Hematopoietic multipotent progenitor cell treated with erythropoietin and hydrocortisone succinate and interleukin-3 and kit ligand, for 15 days (in vitro differentiated cells): Measurements from ENCODE around the gene LRRC14B.

Experiments
- DNase-seq: peaks from one replicate; pipeline ENCODE4 v3.0.0-alpha.2; 2015; ENCODE audit warnings: low spot score

Gene LRRC14B

GRCh38 chr5:191036-191948 lies at the start of gene LRRC14B:
TSS of gene LRRC14B (plus strand) at chr5:191495. CDS start at chr5:191539, 44 bp downstream.
- no peak for DNase-seq

DNA sequence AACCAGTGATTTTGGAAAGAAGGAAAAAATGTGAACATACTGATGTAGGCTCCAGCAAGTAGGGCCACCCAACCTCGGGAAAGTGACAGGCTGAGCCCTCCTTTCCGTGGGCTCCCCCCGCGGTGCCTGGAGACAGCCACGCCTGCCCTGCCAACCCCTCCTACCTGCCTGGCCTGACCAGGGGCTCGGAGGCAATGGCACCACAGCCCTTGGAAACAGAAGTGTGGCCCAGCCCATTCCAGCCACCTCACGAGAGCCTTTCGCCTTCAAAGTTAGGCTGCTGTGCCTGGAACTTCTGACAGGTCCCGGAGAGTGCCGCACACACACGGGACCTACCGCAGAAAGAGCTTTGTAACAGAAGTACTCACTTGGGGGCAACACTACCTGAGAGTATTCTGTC lies 49.5 kb upstream of the LRRC14B start:
- DNase-seq, result no peak

DNA sequence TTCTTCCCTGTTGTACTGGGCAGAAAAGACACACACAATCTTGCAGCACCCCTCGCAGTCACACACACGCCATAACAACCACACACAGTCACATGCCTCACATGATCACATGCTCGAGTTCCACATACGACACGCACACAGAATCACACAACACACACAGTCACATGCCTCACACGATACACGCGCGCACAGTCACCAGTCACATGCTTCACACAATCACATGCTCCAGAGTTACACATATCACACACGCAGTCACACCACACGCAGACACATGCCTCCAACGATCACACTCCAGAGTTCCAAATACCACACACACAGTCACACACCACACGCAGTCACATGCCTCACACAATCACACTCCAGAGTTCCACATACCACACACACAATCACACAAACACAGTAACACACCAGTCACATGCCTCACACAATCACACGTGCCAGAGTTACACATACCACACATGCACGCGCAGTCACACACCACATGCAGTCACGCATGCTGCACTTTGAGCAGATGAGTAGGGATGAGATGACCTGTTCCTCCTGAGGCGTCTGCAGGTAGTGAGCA lies 49.0 kb upstream of the LRRC14B start:
- DNase-seq, result no peak

DNA sequence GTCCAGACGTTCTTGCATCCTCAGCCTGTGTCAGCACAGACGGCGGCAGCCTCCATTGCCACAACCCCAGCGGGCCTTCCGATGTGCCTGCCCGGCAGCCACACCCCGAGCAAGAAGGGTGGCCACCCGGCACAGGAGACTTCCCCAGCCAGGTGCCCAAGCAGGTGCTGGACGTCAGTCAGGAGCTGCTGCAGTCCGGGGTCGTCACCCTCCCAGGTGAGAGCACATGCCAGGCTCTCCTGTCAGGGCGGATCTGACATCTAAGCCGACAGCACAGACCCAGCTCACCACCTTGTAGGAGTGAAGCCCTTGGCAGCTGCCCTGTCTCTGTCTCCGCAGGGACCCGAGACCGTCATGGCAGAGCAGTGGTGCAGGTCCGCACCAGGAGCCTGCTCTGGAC lies 48.3 kb upstream of the LRRC14B start:
- no peak for DNase-seq

- DNase-seq, result no peak
Observed at GRCh38 chr5:144941-145340, 46.4 kb upstream of the LRRC14B start.

- no peak for DNase-seq
Observed at GRCh38 chr5:145585-146323, 45.5 kb upstream of the LRRC14B start.

DNA sequence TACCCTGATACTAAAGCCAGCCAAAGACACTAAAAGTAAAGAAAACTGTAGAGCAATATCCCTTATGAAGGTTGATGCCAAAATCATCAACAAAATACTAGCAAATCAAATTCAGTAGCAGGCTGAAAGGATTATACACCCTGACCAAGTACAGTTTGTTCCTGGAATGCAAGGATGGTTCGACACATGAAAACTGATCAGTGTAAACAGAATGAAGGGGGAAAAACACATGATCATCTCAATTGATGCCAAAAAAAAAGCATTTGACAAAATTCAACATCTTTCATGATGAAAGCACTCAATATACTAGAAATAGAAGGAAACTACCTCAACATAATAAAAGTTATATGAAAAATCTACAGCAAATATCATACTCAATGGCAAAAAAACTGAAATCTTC lies 43.5 kb upstream of the LRRC14B start:
- DNase-seq, result no peak

- DNase-seq, result no peak
Observed at GRCh38 chr5:149745-150485, 41.4 kb upstream of the LRRC14B start.

GRCh38 chr5:150746-151145 lies 40.5 kb upstream of the LRRC14B start:
- DNase-seq, result no peak

DNA sequence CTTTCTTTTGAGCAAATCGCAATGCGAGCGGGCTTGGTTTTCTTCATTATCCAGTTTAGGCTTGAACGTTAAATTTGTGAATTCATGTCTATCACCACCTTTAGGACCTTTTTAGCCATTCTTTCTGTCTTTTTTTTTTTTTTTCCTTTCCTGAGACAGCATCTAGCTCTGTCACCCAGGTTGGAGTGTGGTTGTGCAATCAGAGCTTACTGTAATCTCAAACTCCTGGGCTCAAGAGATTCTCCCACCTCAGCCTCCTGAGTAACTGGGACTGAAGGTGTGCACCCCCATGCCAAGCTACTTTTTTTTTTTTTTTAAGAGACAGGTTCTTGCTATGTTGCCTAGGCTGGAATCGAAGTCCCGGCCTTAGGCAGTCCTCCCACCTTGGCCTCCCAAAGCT lies 39.2 kb upstream of the LRRC14B start:
- no peak for DNase-seq

- DNase-seq, result no peak
Observed at GRCh38 chr5:153256-153655, 38.0 kb upstream of the LRRC14B start.

- no peak for DNase-seq
Observed at GRCh38 chr5:154236-154635, 37.1 kb upstream of the LRRC14B start.

- DNase-seq, result no peak
Observed at GRCh38 chr5:154826-155225, 36.5 kb upstream of the LRRC14B start.

GRCh38 chr5:155651-156410 lies 35.5 kb upstream of the LRRC14B start:
- no peak for DNase-seq

DNA sequence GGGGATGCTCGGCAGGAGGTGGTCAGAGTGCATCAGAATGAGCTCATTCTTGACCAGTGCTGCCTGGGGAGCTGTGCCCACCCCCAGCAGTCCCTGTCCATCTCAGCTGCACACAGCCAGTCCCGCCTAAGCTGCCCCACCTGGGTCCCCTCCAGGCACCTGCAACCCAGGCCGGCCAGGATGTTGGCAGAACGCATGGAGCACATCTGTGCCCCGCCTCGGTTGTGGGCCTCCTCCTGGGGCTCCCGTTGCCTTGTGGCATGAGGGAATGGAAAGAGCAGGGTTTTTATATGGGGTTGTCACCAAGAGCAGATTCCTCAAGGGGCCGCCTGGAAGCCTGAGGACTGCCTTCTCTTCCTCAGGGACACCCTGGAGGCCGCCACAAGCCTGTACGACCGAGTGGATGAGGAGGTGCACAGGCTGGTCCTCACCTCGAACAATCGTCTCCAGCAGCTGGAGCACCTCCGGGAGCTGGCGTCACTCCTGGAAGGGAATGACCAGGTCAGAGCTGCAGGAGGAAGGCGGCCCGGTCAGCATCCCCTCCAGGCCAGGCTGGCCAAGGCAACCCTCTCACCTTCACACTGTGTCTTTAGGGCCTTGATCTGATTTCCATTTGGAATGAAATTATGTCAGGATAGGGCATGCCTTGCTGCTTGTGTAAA lies 34.8 kb upstream of the LRRC14B start:
- DNase-seq, result no peak

DNA sequence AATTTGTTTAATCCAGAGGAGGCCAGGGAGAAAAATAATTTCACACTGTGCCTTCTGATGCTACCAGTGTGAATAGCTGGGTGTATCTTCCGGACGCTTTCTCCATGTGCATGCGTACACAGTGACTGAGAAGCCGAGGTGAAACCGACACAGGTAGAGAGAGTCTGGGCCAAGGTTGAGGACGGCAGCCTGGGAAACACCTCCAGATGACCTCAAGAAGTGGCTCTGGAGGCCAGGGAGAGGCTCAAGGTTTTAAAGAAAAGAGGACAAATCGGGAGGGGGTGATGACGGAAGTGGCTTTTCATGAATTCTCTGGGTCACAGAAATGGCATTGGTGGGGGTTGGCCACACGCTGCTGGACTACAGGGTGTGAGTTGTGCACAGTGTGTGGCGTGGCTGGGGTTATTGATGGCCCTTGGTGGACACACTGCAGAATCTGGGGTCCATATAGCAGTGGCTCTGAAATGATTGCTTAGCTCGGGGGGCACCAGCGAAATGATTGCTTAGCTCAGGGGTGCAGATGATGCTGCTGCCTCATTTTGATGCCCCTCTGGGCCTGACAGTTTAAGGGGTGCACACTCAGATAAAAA lies 34.1 kb upstream of the LRRC14B start:
- DNase-seq, result no peak

DNA sequence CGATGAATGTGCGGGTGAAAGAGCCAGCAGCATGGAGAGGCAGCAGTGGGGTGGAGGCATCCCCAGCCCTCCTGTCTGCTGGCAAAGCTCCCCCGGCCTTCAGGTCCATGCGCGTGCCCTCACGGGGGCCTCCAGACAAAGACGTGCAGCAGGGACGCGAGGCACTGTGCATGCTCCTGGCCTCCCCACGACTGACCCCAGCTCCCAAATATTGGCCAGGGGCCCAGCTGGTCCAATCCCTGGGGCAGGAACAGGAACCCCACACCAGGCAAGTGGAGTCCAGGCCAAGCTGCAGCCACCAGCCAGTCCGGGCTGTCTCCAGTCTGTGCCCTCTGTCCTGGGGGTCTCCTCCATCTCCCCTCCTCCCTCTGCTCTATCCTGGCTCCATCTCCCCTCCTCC lies 33.5 kb upstream of the LRRC14B start:
- no peak for DNase-seq

DNA sequence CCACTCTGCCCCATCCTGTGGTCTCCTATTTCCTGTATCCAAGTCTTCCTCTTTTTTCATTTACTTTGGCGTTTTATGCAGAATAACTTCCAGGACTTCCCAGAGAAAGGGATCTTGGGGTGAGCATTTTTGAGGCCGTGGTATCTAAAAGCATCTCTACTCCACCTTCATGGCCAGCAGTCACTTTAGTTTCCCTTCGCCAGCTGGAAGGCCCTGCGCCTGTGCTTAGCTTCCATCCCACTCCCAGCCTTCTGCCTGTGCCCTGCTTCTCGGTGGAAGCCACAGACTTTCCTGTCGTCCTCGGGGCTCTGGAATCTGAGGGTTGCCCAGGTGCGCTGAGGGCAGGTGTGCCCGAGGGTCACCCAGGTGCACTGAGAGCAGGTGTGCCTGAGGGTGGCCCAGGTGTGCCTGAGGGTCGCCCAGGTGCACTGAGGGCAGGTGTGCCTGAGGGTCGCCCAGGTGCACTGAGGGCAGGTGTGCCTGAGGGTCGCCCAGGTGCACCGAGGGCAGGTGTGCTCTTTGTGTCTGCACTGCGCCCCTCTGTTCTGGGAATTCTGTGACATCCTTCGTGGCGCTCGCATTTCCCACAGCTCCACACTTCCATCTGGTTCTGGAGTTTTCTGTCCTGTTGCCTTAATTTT lies 32.4 kb upstream of the LRRC14B start:
- DNase-seq, result no peak

- DNase-seq, result no peak
Observed at GRCh38 chr5:159448-160172, 31.7 kb upstream of the LRRC14B start.

DNA sequence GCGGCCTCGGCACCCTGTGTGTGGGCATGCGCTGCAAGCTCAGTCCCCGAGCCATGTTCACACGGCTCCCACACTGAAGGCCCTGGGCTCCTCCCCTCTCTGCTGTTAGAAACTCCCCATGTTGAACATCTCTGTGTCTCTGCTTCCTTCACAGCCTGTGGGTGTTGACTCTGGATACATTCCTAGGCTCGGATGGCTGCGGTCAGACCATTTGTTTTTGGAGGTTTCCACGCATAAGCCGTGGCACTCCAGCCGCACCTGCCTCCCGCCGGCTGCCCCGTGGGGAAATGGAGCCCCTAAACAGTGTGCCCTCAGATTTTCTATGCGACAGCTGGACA lies 31.2 kb upstream of the LRRC14B start:
- DNase-seq, result no peak
